Body of pancreas (tissue), 4 donors: ENCODE measurements around the gene VWA2. TPM values are rescaled to one million over a fixed set of nuclear protein-coding genes. Genes with fewer than 3 reads are reported as not detected.

ENCODE experiments used
- ATAC-seq: fragments of 150-250 bp; one replicate; pipeline ENCODE4 v1.9.1; 2016
- DNase-seq, 4 donors: peaks; one replicate each; pipeline ENCODE4 v3.0.0-alpha.2; 2019
- H3K27ac ChIP-seq, 4 donors: fragments of 200-600 bp; sonication (generic); 1 replicate in 3 of 4; 2 replicates in 1 of 4; pipeline versions ENCODE4 v1.5.1 to v1.6.1; 2016 to 2019; ENCODE audit warnings: mild to moderate bottlenecking in 1 of 4, mixed read lengths in 1 of 4, moderate library complexity in 1 of 4
- H3K27me3 ChIP-seq, 2 donors: fragments of 200-600 bp; sonication (generic); one replicate each; pipeline ENCODE4 v1.6.0; 2016; ENCODE audit warnings: mild to moderate bottlenecking in 1 of 2
- H3K36me3 ChIP-seq, 2 donors: fragments of 200-600 bp; sonication (generic); replicated peaks in 1 of 2; 2 replicates each; pipeline ENCODE4 v1.5.1; 2016; ENCODE audit warnings: low read depth in 2 of 2; ENCODE audit not compliant: insufficient read depth in 1 of 2
- H3K4me1 ChIP-seq: fragments of 200-600 bp; sonication (generic); one replicate; pipeline ENCODE4 v1.6.0; 2016
- H3K4me3 ChIP-seq, 2 donors: fragments of 200-600 bp; sonication (generic); 1 replicate in 1 of 2; 2 replicates in 1 of 2; pipeline ENCODE4 v1.5.1; 2016 to 2019
- H3K9me3 ChIP-seq, 3 donors: fragments of 200-600 bp; sonication (generic); 1 replicate in 2 of 3; 2 replicates in 1 of 3; pipeline ENCODE4 v1.5.1; 2016
- CTCF ChIP-seq, 7 experiments: fragments of 450-650 bp in 4 of 7; fragments of 200-600 bp in 3 of 7; sonication (generic) in 3 of 7; IDR thresholded peaks; one replicate each; pipeline ENCODE4 v1.5.1; 2016 to 2019; ENCODE audit warnings: antibody characterized with exemption in 7 of 7
- POLR2A ChIP-seq, 3 donors: fragments of 450-650 bp; IDR thresholded peaks; one replicate each; pipeline ENCODE4 v1.6.1; 2016; ENCODE audit warnings: antibody characterized with exemption in 3 of 3, mild to moderate bottlenecking in 2 of 3
- WGBS, 2 donors: methylation state at CpG; one replicate each; pipeline ENCODE4 v1.1.5; 2017; 5-methylcytosine and 5-hydroxymethylcytosine counted together
- intact Hi-C: fragments of 100-400 bp; cut with DNase I; formaldehyde crosslinking; loops from one replicate; pipeline ENCODE4 v1.15.1; 2023
- total RNA-seq, 2 donors: library from RNA; depleted of rRNA; stranded (reverse); fragments of >200 nt; gene quantifications; one replicate each; pipeline ENCODE4 v1.1.0, GENCODE V29; 2016

VWA2 gene
- total RNA-seq, 2 donors from 2014 or later, result 10.5 to 15.3 TPM

DNA sequence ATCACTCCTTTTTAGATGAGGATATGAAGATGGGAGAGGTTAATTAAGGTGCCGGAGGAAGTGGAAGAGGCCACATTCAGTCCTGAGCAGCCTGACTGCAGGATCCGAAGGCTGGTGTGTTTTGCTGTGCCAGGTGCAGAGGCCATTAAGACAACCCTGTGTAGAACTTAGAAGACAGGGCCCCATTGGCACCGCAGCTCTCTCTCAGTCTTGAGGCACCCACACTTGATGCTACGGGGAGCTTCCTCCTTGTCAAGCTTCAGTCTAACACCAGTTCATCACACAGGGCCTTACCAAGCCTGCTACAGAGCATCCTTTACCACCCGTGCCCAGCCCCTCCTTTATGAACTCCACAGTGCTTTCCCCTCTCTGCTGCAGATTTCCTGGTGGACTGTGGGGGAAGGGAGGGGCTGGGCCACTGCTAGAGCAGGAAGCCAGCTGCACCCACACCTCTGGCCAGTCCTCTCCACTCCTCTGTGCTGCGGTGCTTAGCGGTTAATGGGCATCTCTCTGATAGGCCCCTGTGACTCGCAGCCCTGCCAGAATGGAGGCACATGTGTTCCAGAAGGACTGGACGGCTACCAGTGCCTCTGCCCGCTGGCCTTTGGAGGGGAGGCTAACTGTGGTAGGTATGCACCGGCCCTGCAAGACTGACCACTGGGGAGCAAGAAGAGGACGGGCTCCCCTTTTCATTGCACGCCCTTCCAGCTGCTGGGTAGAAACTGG is 45.5 kb downstream of the VWA2 start:
- no peak overlapping the region for H3K4me3 ChIP-seq
- 78 to 89% methylated on average over 7 to 12 of the region's 13 CpGs for WGBS, 2 donors
- ATAC-seq, result no peak
- H3K4me1 ChIP-seq, result no peaks in the 10 kb centered on the region
- H3K27ac ChIP-seq, result no peak overlapping the region
- H3K27me3 ChIP-seq, result no peaks in the 10 kb centered on the region
- intact Hi-C loops, result no loop called here
- peak in 1 of 4 donors; percentile 5 for DNase-seq
- no peaks in the 10 kb centered on the region for H3K36me3 ChIP-seq
- TF ChIP-seq CTCF (IDR thresholded peaks at IDR 0.05), result no peak
- no peak for TF ChIP-seq POLR2A (IDR thresholded peaks at IDR 0.05)
- no peaks in the 10 kb centered on the region for H3K9me3 ChIP-seq

GRCh38 chr10:114285961-114286441 is 46.9 kb downstream of the VWA2 start:
- Histone ChIP-seq H3K4me3 (no peak overlapping the region), H3K27ac (no peak overlapping the region), H3K9me3 (no peaks in the 10 kb centered on the region), H3K36me3 (no peaks in the 10 kb centered on the region), H3K27me3 (no peaks in the 10 kb centered on the region), H3K4me1 (no peaks in the 10 kb centered on the region)
- 90% methylated on average over 31 of the region's 31 CpGs; no CpG with 5 or more reads in 1 of the 2 donors for WGBS, 2 donors
- intact Hi-C loops, result no loop called here
- DNase-seq (peak in 1 of 4 donors; percentile 4), ATAC-seq (peak; percentile 15)
- TF ChIP-seq POLR2A (IDR thresholded peaks at IDR 0.05) (no peak), CTCF (IDR thresholded peaks at IDR 0.05) (no peak)

- Histone ChIP-seq H3K27ac (no peak overlapping the region), H3K27me3 (no peaks in the 10 kb centered on the region), H3K4me1 (no peaks in the 10 kb centered on the region), H3K36me3 (no peaks in the 10 kb centered on the region), H3K4me3 (no peak overlapping the region), H3K9me3 (no peaks in the 10 kb centered on the region)
- ATAC-seq (no peak), DNase-seq (peak in 1 of 4 donors; percentile 6)
- intact Hi-C loops, result no loop called here
- TF ChIP-seq POLR2A (IDR thresholded peaks at IDR 0.05) (no peak), CTCF (IDR thresholded peaks at IDR 0.05) (no peak)
- WGBS, 2 donors, result 65 to 70% methylated on average over 8 of the region's 8 CpGs
Measured at GRCh38 chr10:114286921-114287320, 47.9 kb downstream of the VWA2 start.

DNA sequence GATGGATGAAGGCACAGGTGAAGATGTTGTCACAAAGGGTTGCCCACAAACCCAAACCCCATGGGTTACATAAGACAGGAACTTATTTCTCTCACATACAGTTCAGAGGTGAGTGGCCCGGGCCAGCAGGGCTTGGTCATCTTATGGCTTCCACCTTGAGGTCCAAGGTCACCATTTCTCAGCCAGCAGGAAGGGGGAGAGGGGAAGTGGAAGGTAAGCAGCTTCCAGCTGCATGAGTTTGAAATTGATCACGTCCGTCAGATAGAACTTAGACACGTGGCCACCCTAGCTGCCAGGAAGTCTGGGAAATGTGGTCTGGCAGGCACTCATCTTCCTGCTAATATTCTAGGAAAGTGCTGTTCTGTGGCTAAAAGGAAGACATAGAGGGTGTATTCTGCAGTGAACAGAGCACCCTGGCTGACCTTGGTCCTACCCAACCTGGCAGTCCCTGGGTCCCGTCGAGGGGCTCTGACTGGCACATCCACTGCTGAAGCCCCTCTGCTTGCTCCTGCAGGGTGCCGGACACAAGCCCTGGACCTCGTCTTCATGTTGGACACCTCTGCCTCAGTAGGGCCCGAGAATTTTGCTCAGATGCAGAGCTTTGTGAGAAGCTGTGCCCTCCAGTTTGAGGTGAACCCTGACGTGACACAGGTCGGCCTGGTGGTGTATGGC is 49.5 kb downstream of the VWA2 start:
- Histone ChIP-seq H3K36me3 (no peaks in the 10 kb centered on the region), H3K27ac (no peak overlapping the region), H3K9me3 (no peaks in the 10 kb centered on the region), H3K27me3 (no peaks in the 10 kb centered on the region), H3K4me3 (no peak overlapping the region), H3K4me1 (no peaks in the 10 kb centered on the region)
- DNase-seq (peak in 1 of 4 donors; percentile 2), ATAC-seq (no peak)
- TF ChIP-seq POLR2A (IDR thresholded peaks at IDR 0.05) (no peak), CTCF (IDR thresholded peaks at IDR 0.05) (no peak)
- intact Hi-C loops, result no loop called here
- 44 to 67% methylated on average over 5 to 11 of the region's 11 CpGs for WGBS, 2 donors
